Measurements from ENCODE around the gene SLC38A8.

DNA sequence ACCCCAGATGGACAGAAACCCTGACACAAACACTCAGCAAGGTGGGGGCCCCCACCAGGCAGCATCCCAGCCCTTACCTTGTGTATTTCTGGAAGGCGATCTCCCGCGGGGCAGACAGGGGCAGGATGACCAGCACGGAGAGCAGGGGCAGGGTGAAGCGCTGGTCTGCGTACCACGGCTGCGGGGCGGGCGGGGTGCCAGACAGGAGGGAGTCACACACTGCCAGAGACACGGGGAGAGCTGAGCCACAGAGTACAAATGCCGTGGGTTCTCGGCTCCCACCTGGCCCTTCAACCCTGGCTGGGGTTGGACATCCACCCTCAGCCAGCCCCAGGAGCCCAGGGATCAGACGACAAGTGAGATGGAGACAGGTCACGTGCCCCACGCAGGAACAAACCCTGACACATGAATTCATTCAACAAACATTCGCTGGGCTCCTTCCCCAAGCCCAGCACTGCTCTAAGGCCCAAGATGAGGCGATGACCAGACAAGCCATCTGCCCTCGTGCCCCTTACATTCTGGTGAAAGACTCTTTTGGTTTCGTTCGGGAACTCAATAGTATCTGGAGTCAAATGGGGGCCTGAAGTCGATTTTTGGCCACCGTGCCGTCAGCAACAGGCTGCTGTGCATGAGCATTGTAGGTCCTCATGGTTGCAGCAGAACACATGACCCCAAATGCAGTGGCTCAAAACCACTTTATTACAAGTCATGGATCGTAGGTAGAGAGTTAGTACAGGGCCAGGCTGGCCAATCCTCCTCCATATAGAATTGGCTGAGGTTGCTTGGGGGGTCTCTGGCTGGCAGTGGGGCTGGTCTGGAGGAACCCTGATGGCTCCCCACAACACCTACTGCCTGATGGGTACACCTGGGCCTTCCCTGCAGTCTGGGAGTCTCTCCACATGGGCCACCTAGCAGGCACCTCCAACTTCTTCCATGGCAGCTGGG, 9.1 kb downstream of the SLC38A8 start:
- TF ChIP-seq CTCF (conservative IDR thresholded peaks at IDR 0.05; ENCODE audit: low read length), result no peak
- TF ChIP-seq EZH2phosphoT487 (IDR thresholded peaks at IDR 0.05; ENCODE audit: borderline replicate concordance), result no peak
